GM18517 (cell line): ENCODE data around the gene RPA1.
"Not testable (repeated sequence)": the region's sequence is repeated elsewhere in the genome, so short reads cannot be mapped to it uniquely, and the experiment has no call there.

ENCODE experiments used
- ATAC-seq: cut with Tn5 transposase; IDR thresholded peaks from one replicate; pipeline ENCODE4 v1.9.1; 2021; ENCODE audit warnings: mild to moderate bottlenecking, moderate library complexity; ENCODE audit not compliant: unreplicated experiment

Gene RPA1

DNA sequence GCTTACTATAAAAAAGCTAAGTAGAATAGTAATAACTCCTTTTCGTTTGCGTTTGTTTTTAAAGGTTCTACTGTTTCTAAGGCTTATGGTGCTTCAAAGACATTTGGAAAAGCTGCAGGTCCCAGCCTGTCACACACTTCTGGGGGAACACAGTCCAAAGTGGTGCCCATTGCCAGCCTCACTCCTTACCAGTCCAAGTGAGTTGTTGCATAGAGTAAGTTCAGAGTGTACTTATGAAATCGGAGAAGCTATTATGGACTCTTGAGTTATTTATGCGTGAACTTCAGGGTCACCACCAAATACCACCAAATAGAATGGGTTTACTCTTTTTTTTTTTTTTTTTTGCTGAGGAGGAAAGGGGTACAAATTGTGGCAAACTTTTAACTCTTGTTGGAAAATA is 45.8 kb downstream of the RPA1 start:
- ATAC-seq: no peak

- no peak for ATAC-seq
Observed at GRCh38 chr17:1878419-1879121, 48.8 kb downstream of the RPA1 start.

DNA sequence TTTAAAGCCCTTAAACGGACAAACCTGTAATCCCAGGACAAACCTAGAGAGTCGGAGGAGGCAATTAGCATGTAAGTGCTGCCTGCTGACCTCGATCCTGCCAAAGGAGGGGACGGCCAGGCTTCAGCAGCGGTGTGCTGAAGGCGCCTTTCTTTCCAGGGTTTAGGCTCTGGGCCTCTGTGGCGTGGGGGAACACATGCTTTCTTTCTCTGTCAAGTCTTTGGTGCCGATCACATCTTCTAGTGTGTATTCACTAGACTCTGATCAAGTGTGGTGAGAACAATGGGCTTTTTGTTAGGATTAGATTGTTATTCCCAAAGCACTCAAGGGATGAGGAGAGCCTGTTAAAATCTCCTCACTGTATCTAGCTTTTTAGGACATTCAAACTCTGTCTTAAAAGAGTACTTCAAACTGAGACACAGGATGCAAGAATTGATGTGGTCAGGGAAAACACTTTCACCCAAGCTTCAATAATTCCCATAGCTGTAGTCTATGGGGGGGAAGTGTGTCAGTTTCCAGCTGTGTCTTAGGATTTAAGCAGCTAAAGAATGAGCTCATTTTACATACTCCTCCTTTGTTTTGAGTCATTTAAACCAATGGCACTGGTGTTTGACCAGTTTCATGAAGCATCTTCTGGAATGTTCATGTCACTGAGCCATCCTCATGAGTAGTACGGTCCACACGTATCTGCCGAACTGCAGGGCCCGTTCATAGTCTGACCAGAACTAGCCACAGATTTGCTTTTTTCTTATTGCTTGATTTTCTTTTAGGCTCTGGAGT is 51.2 kb downstream of the RPA1 start:
- no peak for ATAC-seq

GRCh38 chr17:1882836-1883235 is 53.0 kb downstream of the RPA1 start:
- no peak for ATAC-seq

- ATAC-seq: no peak
Observed at GRCh38 chr17:1883536-1883935, 53.7 kb downstream of the RPA1 start.

GRCh38 chr17:1888741-1889140 is 58.9 kb downstream of the RPA1 start:
- ATAC-seq: no peak

DNA sequence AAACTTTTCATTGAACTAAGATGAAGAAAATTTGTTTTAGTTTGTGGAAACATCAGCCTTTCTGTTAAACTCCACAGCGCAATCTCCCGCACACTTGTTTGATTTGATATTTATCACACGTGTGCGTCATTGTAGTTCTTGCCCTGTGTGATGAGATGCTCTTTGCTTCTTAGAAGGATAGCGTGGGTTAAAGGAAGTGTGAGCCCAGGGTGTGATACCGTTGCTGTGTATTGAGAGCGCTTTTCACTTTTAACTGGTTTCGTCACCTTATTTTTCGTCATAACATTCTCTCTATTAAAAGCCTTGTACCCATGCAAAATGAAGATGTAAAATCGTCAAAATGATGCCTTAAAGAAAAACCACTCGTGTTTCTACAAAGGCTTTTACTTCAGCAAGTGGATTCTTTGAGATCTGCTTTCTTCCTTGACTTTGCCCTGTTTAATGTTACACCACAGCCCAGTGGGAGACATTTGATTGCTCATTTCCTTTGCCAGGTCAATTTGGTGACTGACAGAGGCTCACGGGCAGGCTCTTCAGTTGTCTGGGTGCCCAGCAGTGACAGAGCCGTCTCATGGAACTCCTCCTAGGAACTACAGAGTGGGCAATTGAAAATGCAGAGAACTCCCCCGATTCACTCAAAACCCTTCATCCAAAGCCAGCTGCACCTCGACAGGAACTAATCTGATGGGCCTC is 61.1 kb downstream of the RPA1 start:
- ATAC-seq: no peak

- ATAC-seq: no peak
Observed at GRCh38 chr17:1894753-1895339, 65.0 kb downstream of the RPA1 start.

GRCh38 chr17:1895479-1895878 is 65.7 kb downstream of the RPA1 start:
- ATAC-seq: not testable (repeated sequence)

- ATAC-seq: no peak
Observed at GRCh38 chr17:1896243-1897104, 66.7 kb downstream of the RPA1 start.

GRCh38 chr17:1897105-1897656 is 67.4 kb downstream of the RPA1 start:
- ATAC-seq: no peak

DNA sequence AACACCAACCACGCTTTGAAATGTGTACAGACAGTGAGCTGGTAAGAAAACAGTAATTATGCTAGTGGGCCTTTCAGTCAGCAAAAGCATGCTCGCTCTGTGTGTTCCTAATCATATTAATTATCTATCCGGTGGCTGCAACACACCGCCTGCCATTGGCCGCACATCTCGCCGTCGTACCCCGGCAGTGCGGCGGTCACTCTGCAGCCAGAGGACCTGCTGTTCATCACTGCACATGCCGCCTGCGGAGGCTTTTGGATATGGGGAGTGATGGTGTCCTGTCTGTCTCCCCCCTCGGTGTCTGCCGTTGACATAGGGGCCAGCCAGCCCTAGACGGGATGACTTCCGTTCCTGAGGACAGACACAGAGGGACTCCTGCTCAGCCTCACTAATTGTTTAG is 68.5 kb downstream of the RPA1 start:
- ATAC-seq: no peak

DNA sequence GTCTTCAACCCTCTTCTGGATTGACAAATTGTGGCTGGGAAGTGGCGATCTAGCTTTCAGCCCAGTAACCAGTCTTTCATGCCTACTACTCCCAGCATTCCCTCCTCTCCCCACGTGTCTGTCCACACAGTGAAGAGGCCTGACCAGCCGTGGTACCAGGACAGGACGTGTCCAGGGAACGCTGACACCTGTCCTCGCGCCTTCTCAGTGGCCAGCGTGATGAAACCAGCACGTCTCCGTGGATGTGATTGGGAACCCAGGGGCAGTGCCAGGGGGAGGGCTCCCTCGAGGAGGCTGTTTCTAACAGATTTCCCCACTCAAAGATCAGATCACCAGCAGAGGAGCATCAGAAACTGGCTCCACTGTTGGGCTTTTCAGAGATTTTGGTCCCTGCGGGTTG is 69.1 kb downstream of the RPA1 start:
- ATAC-seq: no peak

DNA sequence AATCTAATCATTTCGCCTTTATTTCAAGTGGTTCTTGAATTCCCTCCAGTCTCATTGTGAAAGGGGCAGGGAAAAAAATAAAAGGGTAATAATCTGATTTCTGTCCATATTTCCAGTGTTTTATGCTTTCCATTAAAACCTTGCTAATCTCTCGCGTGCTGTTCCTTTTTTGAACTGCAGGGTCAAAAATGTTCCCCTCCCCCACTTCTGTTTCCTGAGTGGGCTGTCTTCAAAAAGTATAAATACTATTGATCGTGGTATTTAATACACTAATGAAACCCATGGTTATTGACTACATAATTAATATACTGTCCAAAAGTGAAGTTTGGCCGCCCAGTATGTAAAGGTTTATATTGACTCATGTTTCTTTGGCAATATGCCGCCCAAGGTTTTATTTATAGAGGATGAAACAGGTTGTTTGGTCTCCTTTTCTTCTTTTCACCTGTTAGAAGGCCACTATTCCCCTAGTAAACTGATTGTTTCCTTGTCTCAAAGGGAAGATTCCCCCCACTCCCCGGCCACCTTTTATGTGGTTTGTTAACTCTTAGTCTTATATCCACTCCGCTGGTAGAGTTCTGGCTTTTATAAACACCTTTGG is 69.7 kb downstream of the RPA1 start:
- ATAC-seq: no peak

DNA sequence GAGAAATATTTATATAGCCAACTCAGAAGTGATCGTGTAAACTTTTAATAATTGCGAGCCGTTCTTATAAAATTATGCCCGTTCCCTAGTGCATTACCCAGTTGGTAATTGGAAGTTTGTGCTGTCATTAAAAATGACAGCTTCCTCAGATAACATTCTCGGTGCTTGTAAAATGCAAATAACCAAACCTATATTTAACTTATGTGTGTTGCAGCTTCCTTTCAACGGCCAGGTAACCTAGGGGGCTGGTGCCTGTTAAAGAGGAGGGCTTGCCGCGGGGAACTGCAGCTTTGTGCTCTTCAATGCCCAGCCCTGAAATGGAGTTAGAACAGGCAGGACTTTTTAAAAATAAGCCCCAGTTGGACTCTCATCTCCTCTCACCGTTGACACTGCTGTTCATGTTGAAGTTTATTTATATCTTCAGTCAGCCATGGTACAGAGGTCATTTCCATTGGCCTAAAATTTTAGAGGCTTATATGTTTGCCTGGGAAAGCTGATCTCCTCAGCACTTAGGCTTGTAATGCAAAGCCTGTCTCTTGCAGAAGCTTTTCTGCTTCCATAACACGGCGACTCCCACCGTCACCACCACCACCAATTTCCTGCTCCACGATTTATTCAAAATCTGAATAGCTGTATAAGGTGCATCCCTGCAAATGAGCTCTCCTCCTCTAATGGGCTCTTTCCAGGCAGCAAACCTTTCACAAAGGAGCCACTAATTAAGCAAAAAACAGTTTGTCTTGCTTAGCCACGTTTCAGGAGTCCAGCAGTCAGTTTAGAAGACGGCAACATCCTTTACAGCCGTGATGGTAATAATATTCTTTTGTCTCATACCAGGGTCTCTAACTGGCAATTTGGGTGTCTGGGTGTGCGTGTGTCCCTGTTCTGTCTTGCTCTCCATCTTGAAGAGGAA is 74.7 kb downstream of the RPA1 start:
- no peak for ATAC-seq

DNA sequence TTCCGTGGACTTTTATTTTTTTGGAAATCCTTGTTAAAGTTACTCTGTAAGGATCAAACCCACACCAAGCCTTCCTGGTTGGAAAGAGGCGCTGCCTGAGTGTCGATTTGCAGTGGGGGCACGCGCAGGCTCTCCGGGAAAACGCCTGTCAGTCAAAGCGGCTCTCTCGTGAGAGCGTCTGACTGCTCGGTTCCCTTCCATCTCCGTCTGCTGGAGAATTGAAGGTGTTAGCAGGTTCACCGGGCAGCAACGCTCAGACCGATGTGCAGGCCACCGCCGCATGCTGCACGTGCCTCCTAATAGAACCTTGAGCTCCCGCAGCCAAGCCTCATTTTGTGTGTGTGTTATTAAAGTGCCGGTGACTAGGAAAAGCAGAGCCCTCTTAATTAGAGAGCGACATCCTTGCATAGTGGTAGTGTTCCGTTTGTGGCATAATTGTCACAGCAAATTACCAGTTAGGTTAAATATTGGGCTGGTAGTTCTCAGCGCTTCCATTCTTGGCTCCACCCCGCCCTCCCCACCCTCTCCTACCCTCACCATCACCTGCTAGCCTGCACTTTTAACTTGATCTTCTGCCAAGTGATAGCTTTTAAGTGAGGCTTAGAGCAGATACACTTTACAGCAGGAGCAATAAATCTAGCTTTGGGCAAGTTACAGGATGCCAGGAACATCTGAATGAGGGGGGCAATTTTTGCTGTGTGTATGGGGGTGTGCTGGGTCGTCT is 75.5 kb downstream of the RPA1 start:
- ATAC-seq: no peak

GRCh38 chr17:1906662-1907101 is 76.9 kb downstream of the RPA1 start:
- no peak for ATAC-seq

GRCh38 chr17:1907216-1907631 is 77.4 kb downstream of the RPA1 start:
- no peak for ATAC-seq
